ENCODE results near the gene GPR55. TPM values are rescaled to one million over a fixed set of nuclear protein-coding genes. Genes with fewer than 3 reads are reported as not detected.

The GPR55 gene
- total and polyA plus RNA-seq, 2 of the 8 experiments (the other 6 are each of a cell fraction or from before 2014, with no cell fraction given): not detected

DNA sequence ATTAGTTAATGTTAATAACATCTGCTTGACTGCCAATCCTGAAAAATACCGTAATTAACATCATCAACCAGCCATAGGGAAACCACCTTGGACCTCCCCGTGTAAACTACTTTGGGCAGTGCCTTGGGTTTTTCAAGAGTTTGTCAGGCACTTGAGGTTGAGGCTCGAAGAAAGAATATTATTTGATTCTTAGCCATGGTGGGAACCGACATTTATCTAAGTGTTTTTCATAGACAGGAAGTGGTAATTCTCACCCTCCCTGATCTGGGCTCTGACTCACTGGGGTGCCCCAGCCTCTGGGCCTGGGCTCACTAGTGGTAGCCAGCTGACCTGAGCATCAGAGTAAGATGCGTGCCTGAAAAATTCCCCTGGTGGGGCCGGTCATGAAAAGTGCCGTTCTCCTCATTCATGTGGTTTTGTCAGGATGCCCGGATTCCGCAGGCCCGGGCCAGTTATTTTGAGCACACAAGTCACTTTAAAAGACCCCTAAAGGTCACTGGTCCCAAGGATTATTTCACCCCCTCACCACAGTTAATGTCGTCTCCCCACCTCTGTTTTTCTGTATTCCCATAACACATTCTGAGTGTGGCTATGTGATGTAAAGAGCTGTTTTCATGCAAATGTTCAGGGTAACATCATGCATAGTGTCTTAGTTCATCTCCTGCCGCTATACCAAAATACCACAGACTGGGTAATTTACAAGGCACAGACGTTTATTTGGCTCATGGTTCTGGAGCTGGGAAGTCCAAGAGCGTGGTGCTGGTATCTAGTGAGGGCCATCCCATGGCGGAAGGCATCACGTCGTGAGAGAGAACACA, 49.3 kb upstream of the GPR55 start (continued):
- TF ChIP-seq JUN (IDR thresholded peaks at IDR 0.05; ENCODE audit: low read depth, low read length): no peak
- TF ChIP-seq, protein P1, sequence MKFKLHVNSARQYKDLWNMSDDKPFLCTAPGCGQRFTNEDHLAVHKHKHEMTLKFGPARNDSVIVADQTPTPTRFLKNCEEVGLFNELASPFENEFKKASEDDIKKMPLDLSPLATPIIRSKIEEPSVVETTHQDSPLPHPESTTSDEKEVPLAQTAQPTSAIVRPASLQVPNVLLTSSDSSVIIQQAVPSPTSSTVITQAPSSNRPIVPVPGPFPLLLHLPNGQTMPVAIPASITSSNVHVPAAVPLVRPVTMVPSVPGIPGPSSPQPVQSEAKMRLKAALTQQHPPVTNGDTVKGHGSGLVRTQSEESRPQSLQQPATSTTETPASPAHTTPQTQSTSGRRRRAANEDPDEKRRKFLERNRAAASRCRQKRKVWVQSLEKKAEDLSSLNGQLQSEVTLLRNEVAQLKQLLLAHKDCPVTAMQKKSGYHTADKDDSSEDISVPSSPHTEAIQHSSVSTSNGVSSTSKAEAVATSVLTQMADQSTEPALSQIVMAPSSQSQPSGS (IDR thresholded peaks at IDR 0.05; ENCODE audit: low read length): no peak
- TF ChIP-seq KDM4A (IDR thresholded peaks at IDR 0.05; ENCODE audit: low read depth, low read length, severe bottlenecking): no peak
- no peak for TF ChIP-seq RNF2 (IDR thresholded peaks at IDR 0.05; ENCODE audit: borderline replicate concordance, low read depth, low read length, missing control alignments, poor library complexity, severe bottlenecking)
- TF ChIP-seq KDM5A (IDR thresholded peaks at IDR 0.05; ENCODE audit: low read length): no peak
- TF ChIP-seq, protein P2, sequence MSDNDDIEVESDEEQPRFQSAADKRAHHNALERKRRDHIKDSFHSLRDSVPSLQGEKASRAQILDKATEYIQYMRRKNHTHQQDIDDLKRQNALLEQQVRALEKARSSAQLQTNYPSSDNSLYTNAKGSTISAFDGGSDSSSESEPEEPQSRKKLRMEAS (IDR thresholded peaks at IDR 0.05): no peak
- no peak for TF ChIP-seq CTBP2 (IDR thresholded peaks at IDR 0.05; ENCODE audit: borderline replicate concordance, insufficient read depth, insufficient read length, low read length)

Data from H1 (cell line).